ENCODE results near the gene CUBN. TPM values are rescaled to one million over a fixed set of nuclear protein-coding genes. Genes with fewer than 3 reads are reported as not detected.
A peak's percentile ranks its signal among the peaks of the same experiment; 100 is the strongest.

The CUBN gene
- total RNA-seq, 1 donor from 2014 or later, result 1.0 TPM

DNA sequence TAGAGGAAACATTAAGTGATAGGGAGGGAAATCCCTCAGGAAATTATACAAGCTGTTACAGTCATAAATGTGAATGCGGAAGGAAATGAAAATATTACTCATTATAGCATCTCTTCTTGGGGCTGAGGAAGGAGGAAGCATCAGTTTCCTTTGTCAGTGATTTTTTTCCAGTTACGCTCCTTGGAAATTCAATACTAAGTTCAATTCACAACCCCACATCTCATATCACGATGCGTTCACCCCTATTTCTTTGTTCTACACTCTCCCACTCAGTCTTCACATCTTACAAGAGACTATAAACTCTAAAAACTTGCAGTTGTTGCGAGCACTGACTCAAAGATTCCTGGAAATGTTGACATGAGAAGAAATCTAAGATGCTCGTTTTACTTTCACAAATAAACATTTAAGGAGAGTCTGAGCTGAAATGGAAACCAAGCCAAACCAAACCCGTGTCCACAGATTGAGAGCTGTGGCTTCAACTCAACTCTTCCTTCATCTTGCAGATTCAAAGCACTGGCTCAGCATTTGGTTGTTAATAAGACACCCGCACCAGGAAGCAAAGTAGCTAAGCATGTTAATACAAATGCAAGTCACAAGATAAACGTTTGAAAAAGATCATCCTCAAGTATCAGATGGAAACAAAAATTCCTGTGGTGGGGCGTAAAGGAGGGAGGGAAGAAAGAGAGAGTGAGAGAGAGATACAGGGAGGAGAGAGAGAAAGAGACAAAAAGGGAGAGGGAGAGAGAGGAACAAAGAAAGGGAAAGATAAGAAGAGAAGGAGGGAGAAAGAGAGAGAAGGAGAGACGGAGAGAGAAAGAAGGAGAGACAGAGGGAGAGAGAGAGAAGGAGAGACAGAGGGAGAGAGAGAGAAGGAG, 162.4 kb downstream of the CUBN start:
- H3K27ac Mint-ChIP-seq, result peak overlapping the region; percentile 42

DNA sequence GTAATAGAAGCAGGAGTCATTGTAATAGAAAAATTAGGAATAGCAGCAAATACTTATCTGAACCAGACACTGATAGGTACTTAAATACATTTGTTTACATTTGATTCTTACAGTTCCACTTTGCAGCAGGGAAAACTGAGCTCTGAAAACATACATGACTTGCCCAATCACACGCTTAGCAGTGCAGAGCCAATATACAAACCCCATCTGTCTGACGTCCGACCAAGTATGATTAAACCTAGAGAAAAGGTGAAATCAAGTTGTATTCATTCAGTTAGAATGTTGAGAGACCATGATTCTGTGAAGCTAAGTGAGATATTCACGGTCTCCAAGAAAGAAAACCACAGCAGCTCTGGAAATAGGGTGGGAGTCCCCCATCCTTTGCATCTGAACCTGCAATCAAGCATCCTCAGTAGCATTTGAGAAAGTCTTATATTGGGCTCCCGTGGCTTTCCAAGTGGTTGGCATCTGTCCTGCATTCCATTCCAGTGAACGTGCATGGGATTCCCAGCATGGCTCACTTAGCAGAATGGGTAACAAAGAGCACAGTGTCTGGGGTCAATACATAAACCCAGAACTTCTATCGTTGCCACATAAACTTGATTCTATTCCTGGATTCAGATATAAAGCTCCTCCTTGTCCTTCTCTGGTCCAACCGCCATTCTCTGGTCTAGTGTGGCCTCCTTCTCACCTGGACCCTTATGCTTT, 163.7 kb downstream of the CUBN start:
- Mint-ChIP-seq H3K4me3 (no peak overlapping the region), H3K27ac (no peak overlapping the region), H3K9me3 (no peaks in the 10 kb centered on the region), H3K4me1 (ENCODE audit: unreplicated experiment) (peaks cover 37% of the 10 kb centered on the region), H3K36me3 (no peaks in the 10 kb centered on the region), H3K27me3 (no peaks in the 10 kb centered on the region)
- DNase-seq (ENCODE audit: extremely low spot score, unreplicated experiment), result no peak
- no peak for TF ChIP-seq CTCF (conservative IDR thresholded peaks at IDR 0.05)

More for the DNA sequence above, 162.4 kb downstream of the CUBN start:
- H3K27me3 Mint-ChIP-seq, result no peaks in the 10 kb centered on the region
- no peak for TF ChIP-seq CTCF (conservative IDR thresholded peaks at IDR 0.05)
- peaks cover 37% of the 10 kb centered on the region for H3K4me1 Mint-ChIP-seq (ENCODE audit: unreplicated experiment)
- no peak overlapping the region for H3K4me3 Mint-ChIP-seq
- H3K9me3 Mint-ChIP-seq, result no peaks in the 10 kb centered on the region
- no peak for DNase-seq (ENCODE audit: extremely low spot score, unreplicated experiment)
- H3K36me3 Mint-ChIP-seq, result no peaks in the 10 kb centered on the region

DNA sequence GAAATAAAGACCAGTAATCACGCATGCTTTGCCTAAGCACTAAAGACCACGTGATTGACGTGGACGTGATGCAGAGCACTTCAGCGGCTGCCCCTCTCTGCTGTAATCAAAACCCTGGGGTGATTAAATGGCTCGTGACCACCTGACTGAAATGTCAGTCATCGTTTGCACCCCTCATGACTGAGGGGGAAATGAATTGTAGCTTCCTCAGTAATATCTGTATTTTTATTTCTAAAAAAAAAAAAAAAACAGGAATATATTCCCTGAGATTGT, 164.3 kb downstream of the CUBN start:
- Mint-ChIP-seq H3K4me1 (ENCODE audit: unreplicated experiment) (peaks cover 37% of the 10 kb centered on the region), H3K27ac (peak overlapping the region; percentile 10)
- TF ChIP-seq CTCF (conservative IDR thresholded peaks at IDR 0.05), result no peak

DNA sequence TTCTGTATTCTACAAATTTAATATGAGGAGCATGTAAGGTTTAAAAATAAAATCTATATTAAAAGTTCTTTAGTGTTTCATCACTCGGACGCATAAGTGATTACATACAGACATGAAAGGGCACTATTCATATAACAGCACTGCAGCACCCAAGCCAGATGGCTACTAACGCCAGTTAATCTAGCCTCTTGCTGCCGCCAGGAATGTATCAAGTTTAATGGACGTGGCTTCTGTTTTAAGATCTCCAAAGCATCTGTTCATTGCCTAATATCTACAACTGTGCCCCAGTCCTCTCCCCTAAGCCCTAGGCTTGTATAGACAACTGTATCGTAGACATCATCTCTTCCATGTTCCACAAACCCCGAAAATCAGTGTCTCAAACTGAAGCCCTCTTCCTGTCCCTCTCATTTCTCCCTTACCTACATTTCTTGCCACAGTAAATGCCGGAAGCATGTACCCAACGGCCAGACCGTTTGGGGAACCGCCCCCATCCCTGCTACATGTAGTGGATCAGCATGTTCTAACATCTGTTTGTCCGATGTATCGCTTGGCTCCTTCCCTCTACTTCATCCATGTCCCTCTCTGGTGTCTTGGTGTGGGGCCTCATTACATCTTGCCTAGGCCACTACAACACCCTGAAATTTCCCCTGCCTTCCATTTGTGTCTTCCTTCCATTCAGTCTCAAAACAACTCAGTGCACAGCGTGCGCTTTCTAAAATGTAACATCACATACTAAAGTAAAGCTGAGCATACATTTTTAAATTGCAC, 164.9 kb downstream of the CUBN start:
- Mint-ChIP-seq H3K27ac (peak overlapping the region; percentile 10), H3K4me3 (no peak overlapping the region), H3K4me1 (ENCODE audit: unreplicated experiment) (peaks cover 37% of the 10 kb centered on the region), H3K27me3 (no peaks in the 10 kb centered on the region), H3K36me3 (no peaks in the 10 kb centered on the region), H3K9me3 (no peaks in the 10 kb centered on the region)
- DNase-seq (ENCODE audit: extremely low spot score, unreplicated experiment), result no peak
- no peak for TF ChIP-seq CTCF (conservative IDR thresholded peaks at IDR 0.05)

More for the DNA sequence above, 164.3 kb downstream of the CUBN start:
- no peaks in the 10 kb centered on the region for H3K36me3 Mint-ChIP-seq
- H3K9me3 Mint-ChIP-seq, result no peaks in the 10 kb centered on the region
- H3K27me3 Mint-ChIP-seq, result no peaks in the 10 kb centered on the region
- DNase-seq (ENCODE audit: extremely low spot score, unreplicated experiment), result no peak
- H3K4me3 Mint-ChIP-seq, result no peak overlapping the region

DNA sequence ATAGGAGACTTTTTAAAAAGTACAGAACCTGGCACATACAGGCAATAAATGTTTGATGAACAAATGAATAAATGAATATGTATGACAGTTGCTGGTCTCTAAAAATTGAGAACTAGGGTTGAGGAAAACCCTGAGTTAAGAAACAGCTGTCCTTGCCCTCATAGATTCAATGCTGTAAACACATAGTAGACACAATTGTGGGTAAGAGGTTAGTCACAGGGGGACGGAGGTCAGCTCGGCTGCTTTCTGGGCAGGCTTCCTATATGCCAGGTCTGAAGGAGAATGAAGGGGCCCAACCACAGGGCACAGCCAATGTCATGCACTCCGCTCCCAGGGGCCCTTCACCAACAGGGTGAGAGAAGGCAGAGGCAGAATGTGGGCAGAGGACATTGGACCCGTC, 169.1 kb downstream of the CUBN start:
- no peaks in the 10 kb centered on the region for H3K36me3 Mint-ChIP-seq
- no peak overlapping the region for H3K4me3 Mint-ChIP-seq
- H3K27me3 Mint-ChIP-seq, result no peaks in the 10 kb centered on the region
- peaks cover 14% of the 10 kb centered on the region for H3K4me1 Mint-ChIP-seq (ENCODE audit: unreplicated experiment)
- DNase-seq (ENCODE audit: extremely low spot score, unreplicated experiment), result no peak
- H3K9me3 Mint-ChIP-seq, result no peaks in the 10 kb centered on the region
- no peak for TF ChIP-seq CTCF (conservative IDR thresholded peaks at IDR 0.05)
- H3K27ac Mint-ChIP-seq, result no peak overlapping the region
